ENCODE data around the gene ACTN4.

Gene ACTN4

DNA sequence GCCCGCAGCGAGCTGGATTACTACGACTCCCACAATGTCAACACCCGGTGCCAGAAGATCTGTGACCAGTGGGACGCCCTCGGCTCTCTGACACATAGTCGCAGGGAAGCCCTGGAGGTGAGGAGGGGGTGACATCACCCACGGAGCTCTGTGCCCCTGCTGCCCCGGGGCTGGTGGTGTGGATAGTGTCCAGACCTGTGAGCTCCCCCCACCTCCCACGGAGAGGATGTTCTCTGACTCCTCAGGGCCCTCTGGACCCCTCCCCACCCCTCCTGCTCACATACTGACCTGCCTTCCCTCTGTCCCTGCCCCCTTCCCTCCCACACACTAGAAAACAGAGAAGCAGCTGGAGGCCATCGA is 76.1 kb downstream of the ACTN4 start:
- H3K4me1 ChIP-seq (ENCODE audit: insufficient read depth, low read length), result no peaks in the 10 kb centered on the region
- no peak overlapping the region for H3K27ac ChIP-seq (ENCODE audit: low read length)
- no peaks in the 10 kb centered on the region for H3K79me2 ChIP-seq (ENCODE audit: insufficient read depth, low read length)
- no peaks in the 10 kb centered on the region for H3K9me3 ChIP-seq (ENCODE audit: insufficient read depth, low read length, severe bottlenecking)
- TF ChIP-seq, protein P1, sequence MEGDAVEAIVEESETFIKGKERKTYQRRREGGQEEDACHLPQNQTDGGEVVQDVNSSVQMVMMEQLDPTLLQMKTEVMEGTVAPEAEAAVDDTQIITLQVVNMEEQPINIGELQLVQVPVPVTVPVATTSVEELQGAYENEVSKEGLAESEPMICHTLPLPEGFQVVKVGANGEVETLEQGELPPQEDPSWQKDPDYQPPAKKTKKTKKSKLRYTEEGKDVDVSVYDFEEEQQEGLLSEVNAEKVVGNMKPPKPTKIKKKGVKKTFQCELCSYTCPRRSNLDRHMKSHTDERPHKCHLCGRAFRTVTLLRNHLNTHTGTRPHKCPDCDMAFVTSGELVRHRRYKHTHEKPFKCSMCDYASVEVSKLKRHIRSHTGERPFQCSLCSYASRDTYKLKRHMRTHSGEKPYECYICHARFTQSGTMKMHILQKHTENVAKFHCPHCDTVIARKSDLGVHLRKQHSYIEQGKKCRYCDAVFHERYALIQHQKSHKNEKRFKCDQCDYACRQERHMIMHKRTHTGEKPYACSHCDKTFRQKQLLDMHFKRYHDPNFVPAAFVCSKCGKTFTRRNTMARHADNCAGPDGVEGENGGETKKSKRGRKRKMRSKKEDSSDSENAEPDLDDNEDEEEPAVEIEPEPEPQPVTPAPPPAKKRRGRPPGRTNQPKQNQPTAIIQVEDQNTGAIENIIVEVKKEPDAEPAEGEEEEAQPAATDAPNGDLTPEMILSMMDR (IDR thresholded peaks at IDR 0.05; ENCODE audit: borderline replicate concordance, extremely low read depth, low read length, poor library complexity, severe bottlenecking), result no peak
- no peak for TF ChIP-seq EZH2 (IDR thresholded peaks at IDR 0.05; ENCODE audit: borderline replicate concordance, low read depth, low read length, severe bottlenecking)
- H3K36me3 ChIP-seq (ENCODE audit: insufficient read depth, low read length), result peaks cover 96% of the 10 kb centered on the region
- H2AFZ ChIP-seq (ENCODE audit: low read depth, low read length), result no peak overlapping the region
- H3K9ac ChIP-seq (ENCODE audit: low read depth, low read length), result no peak overlapping the region
- DNase-seq (no peak), ATAC-seq (ENCODE audit: insufficient read depth, low read depth) (no peak)
- H3K4me3 ChIP-seq (ENCODE audit: low read depth in 1 of 2, low read length in 2 of 2), result no peak overlapping the region
- H3K27me3 ChIP-seq (ENCODE audit: insufficient read depth, low read length, poor library complexity), result no peaks in the 10 kb centered on the region
- H4K20me1 ChIP-seq (ENCODE audit: insufficient read depth, low read length), result peaks cover 25% of the 10 kb centered on the region
- H3K4me2 ChIP-seq (ENCODE audit: insufficient read depth, low read length), result no peak overlapping the region

DNA sequence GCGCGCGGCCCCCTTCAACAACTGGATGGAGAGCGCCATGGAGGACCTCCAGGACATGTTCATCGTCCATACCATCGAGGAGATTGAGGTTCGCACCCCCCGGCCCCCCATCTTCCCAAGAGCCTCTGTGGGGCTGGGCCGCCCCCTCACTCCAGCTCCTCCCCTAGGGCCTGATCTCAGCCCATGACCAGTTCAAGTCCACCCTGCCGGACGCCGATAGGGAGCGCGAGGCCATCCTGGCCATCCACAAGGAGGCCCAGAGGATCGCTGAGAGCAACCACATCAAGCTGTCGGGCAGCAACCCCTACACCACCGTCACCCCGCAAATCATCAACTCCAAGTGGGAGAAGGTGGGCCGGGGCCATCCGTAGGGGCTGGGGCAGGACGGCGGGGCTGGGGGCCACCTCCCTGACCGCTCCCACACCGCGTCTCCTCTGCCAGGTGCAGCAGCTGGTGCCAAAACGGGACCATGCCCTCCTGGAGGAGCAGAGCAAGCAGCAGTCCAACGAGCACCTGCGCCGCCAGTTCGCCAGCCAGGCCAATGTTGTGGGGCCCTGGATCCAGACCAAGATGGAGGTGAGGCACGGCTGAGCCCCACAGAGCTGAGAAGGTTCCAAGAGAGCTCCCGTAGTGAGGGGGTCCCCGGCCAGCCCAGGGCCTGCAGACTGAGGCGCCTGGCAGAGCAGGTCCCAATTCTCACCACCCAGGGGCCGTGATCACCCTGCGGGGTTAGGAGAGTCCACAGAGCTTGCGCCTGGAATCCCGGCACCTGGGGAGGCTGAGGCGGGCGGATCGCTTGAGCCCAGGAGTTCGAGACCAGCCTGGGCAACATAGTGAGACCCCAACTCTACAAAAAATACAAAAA is 76.8 kb downstream of the ACTN4 start:
- H3K36me3 ChIP-seq (ENCODE audit: insufficient read depth, low read length), result peaks cover 96% of the 10 kb centered on the region
- no peaks in the 10 kb centered on the region for H3K4me1 ChIP-seq (ENCODE audit: insufficient read depth, low read length)

DNA sequence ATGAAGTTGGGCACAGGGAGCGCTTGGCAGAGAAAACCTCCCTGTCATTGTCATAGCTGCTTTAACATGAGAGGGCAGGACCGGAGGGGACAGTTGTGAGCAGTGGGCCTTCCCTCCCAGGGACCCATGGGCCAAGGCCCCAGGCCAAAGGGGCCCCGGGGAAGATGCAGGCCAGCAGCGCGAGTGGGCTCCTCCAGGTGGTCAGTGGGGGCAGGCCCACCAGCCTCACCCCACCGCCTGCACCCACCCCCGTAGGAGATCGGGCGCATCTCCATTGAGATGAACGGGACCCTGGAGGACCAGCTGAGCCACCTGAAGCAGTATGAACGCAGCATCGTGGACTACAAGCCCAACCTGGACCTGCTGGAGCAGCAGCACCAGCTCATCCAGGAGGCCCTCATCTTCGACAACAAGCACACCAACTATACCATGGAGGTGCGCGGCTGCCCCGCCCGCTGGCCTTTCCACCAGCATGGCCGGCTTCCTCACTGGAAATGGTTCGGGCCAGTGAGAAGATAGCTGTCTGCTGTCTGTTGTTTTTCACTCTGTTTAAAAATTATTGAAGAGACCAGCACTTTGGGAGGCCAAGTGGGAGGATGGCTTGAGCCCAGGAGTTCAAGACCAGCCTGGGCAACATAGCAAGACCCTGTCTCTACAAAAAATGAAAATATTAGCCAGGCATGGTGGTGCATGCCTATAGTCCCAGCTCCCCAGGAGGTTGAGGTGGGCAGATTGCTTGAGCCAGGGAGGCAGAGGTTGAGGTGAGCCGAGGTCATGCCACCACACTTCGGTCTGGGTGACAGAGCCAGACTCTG is 78.2 kb downstream of the ACTN4 start:
- Histone ChIP-seq H3K9ac (ENCODE audit: low read depth, low read length) (no peak overlapping the region), H3K9me3 (ENCODE audit: insufficient read depth, low read length, severe bottlenecking) (no peaks in the 10 kb centered on the region), H4K20me1 (ENCODE audit: insufficient read depth, low read length) (peaks cover 18% of the 10 kb centered on the region), H3K4me1 (ENCODE audit: insufficient read depth, low read length) (no peaks in the 10 kb centered on the region), H3K4me2 (ENCODE audit: insufficient read depth, low read length) (no peak overlapping the region), H2AFZ (ENCODE audit: low read depth, low read length) (no peak overlapping the region), H3K4me3 (ENCODE audit: low read depth in 1 of 2, low read length in 2 of 2) (no peak overlapping the region), H3K27ac (ENCODE audit: low read length) (no peak overlapping the region), H3K36me3 (ENCODE audit: insufficient read depth, low read length) (peaks cover 88% of the 10 kb centered on the region), H3K27me3 (ENCODE audit: insufficient read depth, low read length, poor library complexity) (no peaks in the 10 kb centered on the region), H3K79me2 (ENCODE audit: insufficient read depth, low read length) (no peaks in the 10 kb centered on the region)
- DNase-seq, result no peak
- TF ChIP-seq, protein P1 (IDR thresholded peaks at IDR 0.05; ENCODE audit: borderline replicate concordance, extremely low read depth, low read length, poor library complexity, severe bottlenecking), result no peak
- no peak for TF ChIP-seq EZH2 (IDR thresholded peaks at IDR 0.05; ENCODE audit: borderline replicate concordance, low read depth, low read length, severe bottlenecking)
- ATAC-seq (ENCODE audit: insufficient read depth, low read depth), result no peak

More for the DNA sequence above, 76.8 kb downstream of the ACTN4 start:
- no peak overlapping the region for H3K4me3 ChIP-seq (ENCODE audit: low read depth in 1 of 2, low read length in 2 of 2)
- no peak overlapping the region for H3K27ac ChIP-seq (ENCODE audit: low read length)
- TF ChIP-seq EZH2 (IDR thresholded peaks at IDR 0.05; ENCODE audit: borderline replicate concordance, low read depth, low read length, severe bottlenecking), result no peak
- TF ChIP-seq, protein P1 (IDR thresholded peaks at IDR 0.05; ENCODE audit: borderline replicate concordance, extremely low read depth, low read length, poor library complexity, severe bottlenecking), result no peak
- DNase-seq (no peak), ATAC-seq (ENCODE audit: insufficient read depth, low read depth) (no peak)
- no peaks in the 10 kb centered on the region for H3K79me2 ChIP-seq (ENCODE audit: insufficient read depth, low read length)
- no peak overlapping the region for H2AFZ ChIP-seq (ENCODE audit: low read depth, low read length)
- H3K9me3 ChIP-seq (ENCODE audit: insufficient read depth, low read length, severe bottlenecking), result no peaks in the 10 kb centered on the region
- no peak overlapping the region for H3K9ac ChIP-seq (ENCODE audit: low read depth, low read length)
- no peak overlapping the region for H3K4me2 ChIP-seq (ENCODE audit: insufficient read depth, low read length)
- peaks cover 23% of the 10 kb centered on the region for H4K20me1 ChIP-seq (ENCODE audit: insufficient read depth, low read length)
- no peaks in the 10 kb centered on the region for H3K27me3 ChIP-seq (ENCODE audit: insufficient read depth, low read length, poor library complexity)

Data from DND-41 (cell line).